Glutamatergic neuron (in vitro differentiated cells): ENCODE results near the gene EXOC4. TPM values are rescaled to one million over a fixed set of nuclear protein-coding genes. Genes with fewer than 3 reads are reported as not detected.

Experiments
- DNase-seq: peaks from one replicate; pipeline ENCODE4 v3.0.0; 2022
- H3K27ac Mint-ChIP-seq: one replicate; pipeline ENCODE4 v1.8.0; 2020; ENCODE audit warnings: mild to moderate bottlenecking, mixed read lengths, inconsistent platforms; ENCODE audit not compliant: unreplicated experiment
- H3K27me3 Mint-ChIP-seq: one replicate; pipeline ENCODE4 v1.8.0; 2020; ENCODE audit warnings: mild to moderate bottlenecking, moderate library complexity, mixed read lengths, inconsistent platforms; ENCODE audit not compliant: unreplicated experiment
- H3K36me3 Mint-ChIP-seq: one replicate; pipeline ENCODE4 v1.8.0; 2020; ENCODE audit warnings: mild to moderate bottlenecking, mixed read lengths, inconsistent platforms; ENCODE audit not compliant: unreplicated experiment
- H3K4me1 Mint-ChIP-seq: one replicate; pipeline ENCODE4 v1.8.0; 2020; ENCODE audit warnings: mild to moderate bottlenecking, low read depth, mixed read lengths, inconsistent platforms; ENCODE audit not compliant: unreplicated experiment
- H3K4me3 Mint-ChIP-seq: one replicate; pipeline ENCODE4 v1.8.0; 2020; ENCODE audit warnings: mild to moderate bottlenecking, mixed read lengths, inconsistent platforms; ENCODE audit not compliant: unreplicated experiment
- H3K9me3 Mint-ChIP-seq: one replicate; pipeline ENCODE4 v1.8.0; 2020; ENCODE audit warnings: mild to moderate bottlenecking, moderate library complexity, mixed read lengths, inconsistent platforms; ENCODE audit not compliant: unreplicated experiment
- total RNA-seq: library from RNA; stranded (reverse); fragmentation: NEBNext Ultra II Directional; extraction: Animal tissue kit (Norgen Biotek cat#: 25700); gene quantifications from one replicate; pipeline ENCODE4 v1.2.1, GENCODE V29; 2021; ENCODE audit not compliant: unreplicated experiment
- TF ChIP-seq, protein P1 (sequence below): fragments of 200-600 bp; sonication (generic); IDR thresholded peaks from one replicate; pipeline ENCODE4 v1.5.0; 2021; ENCODE audit not compliant: partially characterized antibody, unreplicated experiment

EXOC4 gene
- total RNA-seq, 1 donor from 2014 or later: 73.8 TPM

- TF ChIP-seq, protein P1, sequence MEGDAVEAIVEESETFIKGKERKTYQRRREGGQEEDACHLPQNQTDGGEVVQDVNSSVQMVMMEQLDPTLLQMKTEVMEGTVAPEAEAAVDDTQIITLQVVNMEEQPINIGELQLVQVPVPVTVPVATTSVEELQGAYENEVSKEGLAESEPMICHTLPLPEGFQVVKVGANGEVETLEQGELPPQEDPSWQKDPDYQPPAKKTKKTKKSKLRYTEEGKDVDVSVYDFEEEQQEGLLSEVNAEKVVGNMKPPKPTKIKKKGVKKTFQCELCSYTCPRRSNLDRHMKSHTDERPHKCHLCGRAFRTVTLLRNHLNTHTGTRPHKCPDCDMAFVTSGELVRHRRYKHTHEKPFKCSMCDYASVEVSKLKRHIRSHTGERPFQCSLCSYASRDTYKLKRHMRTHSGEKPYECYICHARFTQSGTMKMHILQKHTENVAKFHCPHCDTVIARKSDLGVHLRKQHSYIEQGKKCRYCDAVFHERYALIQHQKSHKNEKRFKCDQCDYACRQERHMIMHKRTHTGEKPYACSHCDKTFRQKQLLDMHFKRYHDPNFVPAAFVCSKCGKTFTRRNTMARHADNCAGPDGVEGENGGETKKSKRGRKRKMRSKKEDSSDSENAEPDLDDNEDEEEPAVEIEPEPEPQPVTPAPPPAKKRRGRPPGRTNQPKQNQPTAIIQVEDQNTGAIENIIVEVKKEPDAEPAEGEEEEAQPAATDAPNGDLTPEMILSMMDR: no peak
- Mint-ChIP-seq H3K27ac (no peak overlapping the region), H3K4me1 (peaks cover 3% of the 10 kb centered on the region), H3K27me3 (no peaks in the 10 kb centered on the region), H3K36me3 (no peaks in the 10 kb centered on the region), H3K4me3 (no peak overlapping the region), H3K9me3 (no peaks in the 10 kb centered on the region)
- DNase-seq: no peak
Measured at GRCh38 chr7:133697585-133697984, 444.7 kb downstream of the EXOC4 start.

DNA sequence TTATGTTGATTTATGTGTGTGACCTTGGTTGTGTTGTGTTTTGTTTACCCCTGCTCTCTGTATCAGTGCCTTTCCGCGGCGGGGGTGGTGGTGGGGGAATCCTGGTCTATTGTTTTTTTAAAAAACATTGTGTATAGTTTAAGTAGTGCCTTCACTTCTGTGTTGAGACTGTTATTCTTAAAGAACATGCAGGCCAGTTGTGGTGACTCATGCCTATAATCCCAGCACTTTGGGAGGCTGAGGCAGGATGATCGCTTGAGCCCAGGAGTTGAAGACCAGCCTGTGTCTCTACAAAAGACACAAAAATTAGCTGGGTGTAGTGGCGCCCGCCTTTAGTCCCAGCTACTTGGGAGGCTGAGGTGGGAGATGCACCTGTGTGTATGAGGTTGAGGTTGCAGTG lies 445.2 kb downstream of the EXOC4 start:
- Mint-ChIP-seq H3K9me3 (no peaks in the 10 kb centered on the region), H3K27me3 (no peaks in the 10 kb centered on the region), H3K4me1 (peaks cover 3% of the 10 kb centered on the region), H3K27ac (no peak overlapping the region), H3K36me3 (no peaks in the 10 kb centered on the region), H3K4me3 (no peak overlapping the region)
- no peak for DNase-seq
- TF ChIP-seq, protein P1: no peak

DNA sequence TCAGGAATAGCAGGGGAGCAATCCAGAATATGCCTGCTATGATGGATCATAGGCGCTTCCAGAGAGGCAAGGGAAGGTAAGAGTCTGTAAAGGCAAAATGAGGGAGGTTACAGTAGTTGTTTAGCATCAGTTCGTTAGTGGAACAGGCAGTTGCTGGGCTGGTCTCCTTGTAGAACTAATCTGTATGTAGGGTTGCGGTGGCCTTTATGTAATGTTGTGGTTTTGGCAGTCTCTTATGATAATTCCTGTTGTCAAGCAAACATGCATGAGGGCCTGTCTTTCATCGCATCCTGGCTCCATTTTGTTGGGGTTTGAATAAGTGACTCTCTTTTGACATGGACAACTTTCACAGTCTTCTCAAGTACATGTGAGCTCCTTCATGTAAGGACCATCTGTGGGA lies 446.5 kb downstream of the EXOC4 start:
- H3K27ac Mint-ChIP-seq: no peak overlapping the region
- TF ChIP-seq, protein P1: no peak
- no peak overlapping the region for H3K4me3 Mint-ChIP-seq
- H3K4me1 Mint-ChIP-seq: peaks cover 3% of the 10 kb centered on the region
- no peaks in the 10 kb centered on the region for H3K36me3 Mint-ChIP-seq
- no peaks in the 10 kb centered on the region for H3K27me3 Mint-ChIP-seq
- no peaks in the 10 kb centered on the region for H3K9me3 Mint-ChIP-seq
- DNase-seq: no peak

DNA sequence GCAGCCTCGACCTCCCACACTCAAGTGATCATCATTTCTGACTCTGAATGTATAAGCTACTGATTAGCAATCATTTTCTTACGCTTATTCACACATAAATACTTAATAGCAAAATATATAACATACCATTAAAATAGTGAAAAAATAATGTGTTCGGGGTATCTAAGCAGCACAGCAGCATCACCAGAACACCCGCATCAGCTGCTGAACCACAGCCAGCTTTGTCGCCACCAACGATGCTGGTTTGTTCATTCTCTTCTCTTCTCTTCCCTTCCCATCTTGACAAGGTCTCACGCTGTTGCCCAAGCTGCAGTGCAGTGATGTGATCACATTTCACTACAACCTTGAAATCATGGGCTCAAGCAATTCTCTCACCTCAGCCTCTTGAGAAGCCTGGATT lies 449.2 kb downstream of the EXOC4 start:
- Mint-ChIP-seq H3K9me3 (no peaks in the 10 kb centered on the region), H3K4me3 (no peak overlapping the region), H3K36me3 (no peaks in the 10 kb centered on the region), H3K4me1 (no peaks in the 10 kb centered on the region), H3K27me3 (peaks cover 3% of the 10 kb centered on the region), H3K27ac (no peak overlapping the region)
- no peak for DNase-seq
- TF ChIP-seq, protein P1: no peak

- H3K36me3 Mint-ChIP-seq: no peaks in the 10 kb centered on the region
- no peaks in the 10 kb centered on the region for H3K9me3 Mint-ChIP-seq
- TF ChIP-seq, protein P1: no peak
- no peak overlapping the region for H3K27ac Mint-ChIP-seq
- DNase-seq: no peak
- H3K4me3 Mint-ChIP-seq: no peak overlapping the region
- peaks cover 3% of the 10 kb centered on the region for H3K27me3 Mint-ChIP-seq
- no peaks in the 10 kb centered on the region for H3K4me1 Mint-ChIP-seq
Measured at GRCh38 chr7:133702960-133703359, 450.1 kb downstream of the EXOC4 start.
